K562 (cell line): Measurements from ENCODE around the gene MXI1.

Experiments
- BRCA1 ChIP-seq, 2 experiments: fragments of 450-650 bp in 1 of 2; sonication (generic) in 1 of 2; formaldehyde crosslinking in 1 of 2; IDR thresholded peaks; 2 replicates each; pipeline versions ENCODE4 v1.5.0 to v1.6.1; 2017 to 2020; ENCODE audit warnings: mild to moderate bottlenecking in 1 of 2, missing genetic modification reagents in 1 of 2
- CBX2 ChIP-seq: fragments of 200-600 bp; sonication (generic); IDR thresholded peaks from one replicate; pipeline ENCODE4 v1.6.1; 2012; ENCODE audit warnings: mild to moderate bottlenecking, low read length, inconsistent platforms; ENCODE audit not compliant: insufficient read depth, poor library complexity, severe bottlenecking
- EP300 ChIP-seq: IDR thresholded peaks from 2 replicates; pipeline ENCODE4 v1.6.1; 2012; ENCODE audit warnings: low read length, improper control_type of control experiment
- FOXP1 ChIP-seq: sonication (generic); formaldehyde crosslinking; IDR thresholded peaks from 2 replicates; pipeline ENCODE4 v1.8.0; 2022; ENCODE audit warnings: mild to moderate bottlenecking, missing genetic modification reagents
- HMG20A ChIP-seq: fragments of 450-650 bp; formaldehyde crosslinking; conservative IDR thresholded peaks from 2 replicates; pipeline ENCODE4 v1.4.0; 2020; ENCODE audit warnings: mild to moderate bottlenecking, mixed read lengths
- JUNB ChIP-seq: fragments of 450-650 bp; formaldehyde crosslinking; conservative IDR thresholded peaks from 2 replicates; pipeline ENCODE4 v1.4.0; 2020; ENCODE audit warnings: mild to moderate bottlenecking
- NCOR1 ChIP-seq: fragments of 450-650 bp; IDR thresholded peaks from 2 replicates; pipeline ENCODE4 v1.6.1; 2016; ENCODE audit warnings: mild to moderate bottlenecking, moderate library complexity
- NFXL1 ChIP-seq: fragments of 450-650 bp; formaldehyde crosslinking; IDR thresholded peaks from 2 replicates; pipeline ENCODE4 v1.4.0; 2021; ENCODE audit warnings: mild to moderate bottlenecking
- POLR2AphosphoS5 ChIP-seq: IDR thresholded peaks from 2 replicates; pipeline ENCODE4 v1.6.1; 2011; ENCODE audit warnings: mild to moderate bottlenecking, low read depth, low read length, moderate library complexity; ENCODE audit not compliant: control insufficient read depth, insufficient read depth
- REST ChIP-seq, 2 experiments: fragments of 450-650 bp; formaldehyde crosslinking in 1 of 2; IDR thresholded peaks; 2 replicates each; pipeline versions ENCODE4 v1.4.0 to v1.6.1; 2014 to 2020; ENCODE audit warnings: mild to moderate bottlenecking in 2 of 2, borderline replicate concordance in 1 of 2, low read depth in 1 of 2
- ZNF274 ChIP-seq: IDR thresholded peaks from 2 replicates; pipeline ENCODE4 v1.6.1; 2011; ENCODE audit warnings: low read depth, mild to moderate bottlenecking, low read length, moderate library complexity, borderline replicate concordance
- TF ChIP-seq, protein P1 (sequence below), 3 experiments: IDR thresholded peaks in 2 of 3; conservative IDR thresholded peaks in 1 of 3; 2 replicates each; pipeline ENCODE4 v1.5.1; 2011 to 2012; ENCODE audit warnings: low read length in 3 of 3, mild to moderate bottlenecking in 3 of 3, control low read depth in 2 of 3, improper control_type of control experiment in 1 of 3, inconsistent platforms in 1 of 3, low read depth in 1 of 3, mixed read lengths in 1 of 3, moderate library complexity in 1 of 3; ENCODE audit not compliant: insufficient read depth in 2 of 3
- TF ChIP-seq, protein P2 (sequence below): fragments of 450-650 bp; IDR thresholded peaks from 2 replicates; pipeline ENCODE4 v1.6.1; 2018; ENCODE audit not compliant: partially characterized antibody
- TF ChIP-seq, protein P3 (sequence below): fragments of 250-450 bp; sonication (Bioruptor Pico); IDR thresholded peaks from 2 replicates; pipeline ENCODE4 v1.5.0; 2020; ENCODE audit warnings: mild to moderate bottlenecking

DNA sequence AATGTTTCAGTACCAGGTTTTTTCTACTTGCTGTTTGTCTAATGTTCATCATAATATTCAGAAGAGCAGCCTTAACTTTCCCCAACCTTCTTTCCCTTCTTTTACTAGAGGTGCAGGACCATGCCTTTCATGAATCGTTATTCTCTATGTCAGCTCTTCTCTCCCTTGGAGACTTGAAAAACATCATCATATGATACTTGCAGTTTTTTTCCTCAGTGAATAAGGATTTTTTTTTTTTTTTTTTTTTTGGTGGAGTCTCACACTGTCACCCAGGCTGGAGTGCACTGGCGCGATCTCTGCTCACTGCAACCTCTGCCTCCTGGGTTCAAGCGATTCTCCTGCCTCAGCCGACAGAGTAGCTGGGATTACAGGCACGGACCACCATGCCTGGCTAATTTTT, 67.2 kb downstream of the MXI1 start:
- TF ChIP-seq HMG20A (CRISPR knock-in tag) = no peak
- TF ChIP-seq CBX2 = no peak
- TF ChIP-seq, protein P1, sequence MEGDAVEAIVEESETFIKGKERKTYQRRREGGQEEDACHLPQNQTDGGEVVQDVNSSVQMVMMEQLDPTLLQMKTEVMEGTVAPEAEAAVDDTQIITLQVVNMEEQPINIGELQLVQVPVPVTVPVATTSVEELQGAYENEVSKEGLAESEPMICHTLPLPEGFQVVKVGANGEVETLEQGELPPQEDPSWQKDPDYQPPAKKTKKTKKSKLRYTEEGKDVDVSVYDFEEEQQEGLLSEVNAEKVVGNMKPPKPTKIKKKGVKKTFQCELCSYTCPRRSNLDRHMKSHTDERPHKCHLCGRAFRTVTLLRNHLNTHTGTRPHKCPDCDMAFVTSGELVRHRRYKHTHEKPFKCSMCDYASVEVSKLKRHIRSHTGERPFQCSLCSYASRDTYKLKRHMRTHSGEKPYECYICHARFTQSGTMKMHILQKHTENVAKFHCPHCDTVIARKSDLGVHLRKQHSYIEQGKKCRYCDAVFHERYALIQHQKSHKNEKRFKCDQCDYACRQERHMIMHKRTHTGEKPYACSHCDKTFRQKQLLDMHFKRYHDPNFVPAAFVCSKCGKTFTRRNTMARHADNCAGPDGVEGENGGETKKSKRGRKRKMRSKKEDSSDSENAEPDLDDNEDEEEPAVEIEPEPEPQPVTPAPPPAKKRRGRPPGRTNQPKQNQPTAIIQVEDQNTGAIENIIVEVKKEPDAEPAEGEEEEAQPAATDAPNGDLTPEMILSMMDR (IDR thresholded peaks at IDR 0.05 in 2 of 3, conservative IDR thresholded peaks at IDR 0.05 in 1 of 3; ENCODE audit: insufficient read depth in 2 of 3, low read depth in 1 of 3, low read length in 3 of 3) = no peak
- TF ChIP-seq POLR2AphosphoS5 = no peak
- TF ChIP-seq, protein P2, sequence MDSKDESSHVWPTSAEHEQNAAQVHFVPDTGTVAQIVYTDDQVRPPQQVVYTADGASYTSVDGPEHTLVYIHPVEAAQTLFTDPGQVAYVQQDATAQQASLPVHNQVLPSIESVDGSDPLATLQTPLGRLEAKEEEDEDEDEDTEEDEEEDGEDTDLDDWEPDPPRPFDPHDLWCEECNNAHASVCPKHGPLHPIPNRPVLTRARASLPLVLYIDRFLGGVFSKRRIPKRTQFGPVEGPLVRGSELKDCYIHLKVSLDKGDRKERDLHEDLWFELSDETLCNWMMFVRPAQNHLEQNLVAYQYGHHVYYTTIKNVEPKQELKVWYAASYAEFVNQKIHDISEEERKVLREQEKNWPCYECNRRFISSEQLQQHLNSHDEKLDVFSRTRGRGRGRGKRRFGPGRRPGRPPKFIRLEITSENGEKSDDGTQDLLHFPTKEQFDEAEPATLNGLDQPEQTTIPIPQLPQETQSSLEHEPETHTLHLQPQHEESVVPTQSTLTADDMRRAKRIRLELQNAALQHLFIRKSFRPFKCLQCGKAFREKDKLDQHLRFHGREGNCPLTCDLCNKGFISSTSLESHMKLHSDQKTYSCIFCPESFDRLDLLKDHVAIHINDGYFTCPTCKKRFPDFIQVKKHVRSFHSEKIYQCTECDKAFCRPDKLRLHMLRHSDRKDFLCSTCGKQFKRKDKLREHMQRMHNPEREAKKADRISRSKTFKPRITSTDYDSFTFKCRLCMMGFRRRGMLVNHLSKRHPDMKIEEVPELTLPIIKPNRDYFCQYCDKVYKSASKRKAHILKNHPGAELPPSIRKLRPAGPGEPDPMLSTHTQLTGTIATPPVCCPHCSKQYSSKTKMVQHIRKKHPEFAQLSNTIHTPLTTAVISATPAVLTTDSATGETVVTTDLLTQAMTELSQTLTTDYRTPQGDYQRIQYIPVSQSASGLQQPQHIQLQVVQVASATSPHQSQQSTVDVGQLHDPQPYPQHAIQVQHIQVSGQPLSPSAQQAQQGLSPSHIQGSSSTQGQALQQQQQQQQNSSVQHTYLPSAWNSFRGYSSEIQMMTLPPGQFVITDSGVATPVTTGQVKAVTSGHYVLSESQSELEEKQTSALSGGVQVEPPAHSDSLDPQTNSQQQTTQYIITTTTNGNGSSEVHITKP = no peak
- no peak for TF ChIP-seq ZNF274
- TF ChIP-seq REST (IDR thresholded peaks at IDR 0.05; ENCODE audit: borderline replicate concordance) = no peak
- no peak for TF ChIP-seq REST (CRISPR knock-in tag; IDR thresholded peaks at IDR 0.05; ENCODE audit: low read depth)
- no peak for TF ChIP-seq BRCA1 (IDR thresholded peaks at IDR 0.05)
- TF ChIP-seq BRCA1 (CRISPR knock-in tag; IDR thresholded peaks at IDR 0.05) = no peak
- TF ChIP-seq EP300 = no peak
- no peak for TF ChIP-seq FOXP1
- TF ChIP-seq JUNB = no peak
- TF ChIP-seq, protein P3, sequence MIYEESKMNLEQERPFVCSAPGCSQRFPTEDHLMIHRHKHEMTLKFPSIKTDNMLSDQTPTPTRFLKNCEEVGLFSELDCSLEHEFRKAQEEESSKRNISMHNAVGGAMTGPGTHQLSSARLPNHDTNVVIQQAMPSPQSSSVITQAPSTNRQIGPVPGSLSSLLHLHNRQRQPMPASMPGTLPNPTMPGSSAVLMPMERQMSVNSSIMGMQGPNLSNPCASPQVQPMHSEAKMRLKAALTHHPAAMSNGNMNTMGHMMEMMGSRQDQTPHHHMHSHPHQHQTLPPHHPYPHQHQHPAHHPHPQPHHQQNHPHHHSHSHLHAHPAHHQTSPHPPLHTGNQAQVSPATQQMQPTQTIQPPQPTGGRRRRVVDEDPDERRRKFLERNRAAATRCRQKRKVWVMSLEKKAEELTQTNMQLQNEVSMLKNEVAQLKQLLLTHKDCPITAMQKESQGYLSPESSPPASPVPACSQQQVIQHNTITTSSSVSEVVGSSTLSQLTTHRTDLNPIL (CRISPR knock-in tag) = no peak
- TF ChIP-seq NCOR1 = no peak
- TF ChIP-seq NFXL1 (CRISPR knock-in tag) = no peak
